Spleen (tissue), 11 donors: Measurements from ENCODE around the gene LSM14B. TPM values are rescaled to one million over a fixed set of nuclear protein-coding genes. Genes with fewer than 3 reads are reported as not detected.

Experiments
- DNase-seq: peaks from one replicate; pipeline ENCODE4 v3.0.0-alpha.2; 2020
- H3K27ac ChIP-seq, 8 donors: fragments of 200-600 bp; sonication (generic) in 7 of 8; 1 replicate in 4 of 8; 2 replicates in 4 of 8; pipeline versions ENCODE4 v1.5.0 to v1.8.0; 2016 to 2021; ENCODE audit warnings: inconsistent platforms in 4 of 8, mild to moderate bottlenecking in 4 of 8, moderate library complexity in 1 of 8
- H3K27me3 ChIP-seq, 7 donors: fragments of 200-600 bp; sonication (generic) in 6 of 7; replicated peaks in 1 of 7; 1 replicate in 4 of 7; 2 replicates in 3 of 7; pipeline versions ENCODE4 v1.5.0 to v1.8.0; 2016 to 2021; ENCODE audit warnings: inconsistent platforms in 3 of 7, mild to moderate bottlenecking in 1 of 7
- H3K36me3 ChIP-seq, 6 donors: fragments of 200-600 bp; sonication (generic) in 5 of 6; 1 replicate in 4 of 6; 2 replicates in 2 of 6; pipeline versions ENCODE4 v1.5.0 to v1.8.0; 2016 to 2021; ENCODE audit warnings: inconsistent platforms in 2 of 6
- H3K4me1 ChIP-seq, 6 donors: fragments of 200-600 bp; sonication (generic) in 5 of 6; 1 replicate in 3 of 6; 2 replicates in 3 of 6; pipeline versions ENCODE4 v1.5.0 to v1.8.0; 2016 to 2021; ENCODE audit warnings: inconsistent platforms in 3 of 6
- H3K4me3 ChIP-seq, 8 donors: fragments of 200-600 bp; sonication (generic) in 7 of 8; 1 replicate in 4 of 8; 2 replicates in 4 of 8; pipeline versions ENCODE4 v1.5.0 to v1.8.0; 2016 to 2021; ENCODE audit warnings: inconsistent platforms in 4 of 8, mild to moderate bottlenecking in 4 of 8, moderate library complexity in 2 of 8
- H3K9me3 ChIP-seq, 8 donors: fragments of 200-600 bp; sonication (generic) in 7 of 8; 1 replicate in 4 of 8; 2 replicates in 4 of 8; pipeline versions ENCODE4 v1.5.0 to v1.8.0; 2016 to 2021; ENCODE audit warnings: inconsistent platforms in 4 of 8
- CTCF ChIP-seq, 11 experiments: fragments of 200-600 bp in 7 of 11; fragments of 450-650 bp in 4 of 11; sonication (generic) in 4 of 11; IDR thresholded peaks in 8 of 11; conservative IDR thresholded peaks in 3 of 11; 1 replicate in 7 of 11; 2 replicates in 4 of 11; pipeline versions ENCODE4 v1.4.0 to v1.8.0; 2016 to 2021; ENCODE audit warnings: antibody characterized with exemption in 11 of 11, inconsistent platforms in 4 of 11, mild to moderate bottlenecking in 1 of 11
- POLR2A ChIP-seq, 3 donors: fragments of 450-650 bp; IDR thresholded peaks; one replicate each; pipeline ENCODE4 v1.5.1; 2017; ENCODE audit warnings: antibody characterized with exemption in 3 of 3, mild to moderate bottlenecking in 1 of 3
- POLR2AphosphoS5 ChIP-seq, 3 donors: sonication (generic); formaldehyde crosslinking; IDR thresholded peaks; one replicate each; pipeline ENCODE4 v1.5.1; 2017; ENCODE audit warnings: antibody characterized with exemption in 3 of 3
- WGBS, 5 donors: extraction: QIAGEN DNeasy Blood & Tissue Kit in 3 of 5; methylation state at CpG; one replicate each; pipeline versions ENCODE4 v1.1.5 to v1.1.7; 2013 to 2018; 5-methylcytosine and 5-hydroxymethylcytosine counted together
- intact Hi-C: fragments of 100-400 bp; cut with DNase I; formaldehyde crosslinking; loops from one replicate; pipeline ENCODE4 v1.15.0; 2023; ENCODE audit warnings: low total_unique reads
- polyA plus RNA-seq, 3 donors: library from polyadenylated mRNA; stranded (reverse); fragments of 200-250 nt; gene quantifications; one replicate each; pipeline ENCODE4 v1.2.1, GENCODE V29; 2013
- total RNA-seq, 7 donors: library from RNA; depleted of rRNA in 3 of 7; stranded (reverse); fragments of >200 nt in 3 of 7; fragmentation: NEBNext Ultra II Directional in 4 of 7; extraction: Animal tissue kit (Norgen Biotek cat#: 25700) in 4 of 7; gene quantifications; one replicate each; pipeline versions ENCODE4 v1.1.0 to v1.2.1, GENCODE V29; 2016 to 2021
- donor health status: healthy with polysubstance abuse.
- donor health status: DM: no; HTN: no; CAD: no; lungs with moderate emphysema.
- donor health status: DM: no; HTN: no; CAD: no.
- donor health status: Bipolar disorder and iron deficiency.
- donor health status: healthy.
- donor health status: DM: no; HTN: no; CAD: no.
- donor health status: DM: yes; HTN: yes; CAD: no.

The LSM14B gene
- total and polyA plus RNA-seq, 10 donors: 14.0 to 37.6 (median 26.0) TPM

- DNase-seq: no peak
Measured at GRCh38 chr20:62116558-62117361, 5.5 kb upstream of the LSM14B start.

GRCh38 chr20:62117362-62117646 is 5.0 kb upstream of the LSM14B start:
- TF ChIP-seq POLR2A (IDR thresholded peaks at IDR 0.05): no peak
- TF ChIP-seq POLR2AphosphoS5 (IDR thresholded peaks at IDR 0.05): no peak
- TF ChIP-seq CTCF (IDR thresholded peaks at IDR 0.05 in 8 of 11, conservative IDR thresholded peaks at IDR 0.05 in 3 of 11): no peak
- WGBS, 5 donors: 24 to 66% (median 62%) methylated on average over 9 of the region's 9 CpGs
- Histone ChIP-seq H3K36me3 (peaks cover 0 to 3% (median 0%) of the 10 kb centered on the region in 6 donors), H3K4me3 (no peak overlapping the region), H3K27me3 (peaks cover 0 to 52% (median 0%) of the 10 kb centered on the region in 7 donors), H3K27ac (no peak overlapping the region), H3K9me3 (peaks cover 0 to 49% (median 27%) of the 10 kb centered on the region in 8 donors), H3K4me1 (peaks cover 0 to 30% (median 17%) of the 10 kb centered on the region in 6 donors)
- intact Hi-C loops: no loop called here
- DNase-seq: no peak

More at GRCh38 chr20:62116558-62117361, 5.5 kb upstream of the LSM14B start:
- peaks cover 0 to 7% (median 0%) of the 10 kb centered on the region in 6 donors for H3K36me3 ChIP-seq
- H3K27me3 ChIP-seq: peaks cover 0 to 54% (median 0%) of the 10 kb centered on the region in 7 donors
- intact Hi-C loops: no loop called here
- 86 to 91% (median 89%) methylated on average over 38 of the region's 38 CpGs for WGBS, 5 donors
- no peak overlapping the region for H3K27ac ChIP-seq
- H3K9me3 ChIP-seq: peaks cover 0 to 54% (median 32%) of the 10 kb centered on the region in 8 donors
- TF ChIP-seq POLR2A (IDR thresholded peaks at IDR 0.05) (no peak), POLR2AphosphoS5 (IDR thresholded peaks at IDR 0.05) (no peak), CTCF (IDR thresholded peaks at IDR 0.05 in 8 of 11, conservative IDR thresholded peaks at IDR 0.05 in 3 of 11) (no peak)
- no peak overlapping the region for H3K4me3 ChIP-seq
- H3K4me1 ChIP-seq: peaks cover 0 to 30% (median 17%) of the 10 kb centered on the region in 6 donors

- peaks cover 0 to 30% (median 17%) of the 10 kb centered on the region in 6 donors for H3K4me1 ChIP-seq
- peaks cover 0 to 45% (median 23%) of the 10 kb centered on the region in 8 donors for H3K9me3 ChIP-seq
- WGBS, 5 donors: 6 to 38% (median 18%) methylated on average over 8 to 15 of the region's 15 CpGs
- TF ChIP-seq POLR2AphosphoS5 (IDR thresholded peaks at IDR 0.05) (peak; percentile 61 to 81 (median 70)), CTCF (IDR thresholded peaks at IDR 0.05 in 8 of 11, conservative IDR thresholded peaks at IDR 0.05 in 3 of 11) (no peak)
- peaks cover 0 to 48% (median 0%) of the 10 kb centered on the region in 7 donors for H3K27me3 ChIP-seq
- H3K4me3 ChIP-seq: no peak overlapping the region
- H3K36me3 ChIP-seq: no peaks in the 10 kb centered on the region
- DNase-seq: peak; percentile 93
- intact Hi-C loops: no loop called here
- peak overlapping the region in 3 of 8 donors; percentile 35 to 57 (median 40) for H3K27ac ChIP-seq
Measured at GRCh38 chr20:62117658-62118057, 4.6 kb upstream of the LSM14B start.
